Measurements from ENCODE around the gene SCLT1. TPM values are rescaled to one million over a fixed set of nuclear protein-coding genes. Genes with fewer than 3 reads are reported as not detected.

Gene SCLT1
- total RNA-seq, 2 donors from 2014 or later = 9.5 to 14.0 TPM

DNA sequence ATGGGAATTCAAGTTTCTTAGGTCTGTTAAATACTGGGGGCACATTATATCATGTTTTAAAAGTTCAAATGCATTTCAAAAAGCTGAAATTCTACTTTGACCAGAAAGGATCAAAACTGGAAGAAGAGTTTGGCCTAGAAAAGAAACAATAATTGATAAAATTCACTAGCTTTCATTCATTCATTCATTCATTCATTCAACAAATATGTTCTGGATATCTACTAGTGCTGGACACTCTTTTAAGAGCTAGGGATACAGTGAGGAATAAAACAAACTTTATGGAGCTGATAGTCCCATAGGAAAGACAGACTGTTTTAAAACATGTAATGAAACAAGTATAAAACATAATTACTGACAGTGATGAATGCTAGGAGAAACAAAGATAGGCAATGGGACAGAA is 177.8 kb downstream of the SCLT1 start:
- TF ChIP-seq, protein P1, sequence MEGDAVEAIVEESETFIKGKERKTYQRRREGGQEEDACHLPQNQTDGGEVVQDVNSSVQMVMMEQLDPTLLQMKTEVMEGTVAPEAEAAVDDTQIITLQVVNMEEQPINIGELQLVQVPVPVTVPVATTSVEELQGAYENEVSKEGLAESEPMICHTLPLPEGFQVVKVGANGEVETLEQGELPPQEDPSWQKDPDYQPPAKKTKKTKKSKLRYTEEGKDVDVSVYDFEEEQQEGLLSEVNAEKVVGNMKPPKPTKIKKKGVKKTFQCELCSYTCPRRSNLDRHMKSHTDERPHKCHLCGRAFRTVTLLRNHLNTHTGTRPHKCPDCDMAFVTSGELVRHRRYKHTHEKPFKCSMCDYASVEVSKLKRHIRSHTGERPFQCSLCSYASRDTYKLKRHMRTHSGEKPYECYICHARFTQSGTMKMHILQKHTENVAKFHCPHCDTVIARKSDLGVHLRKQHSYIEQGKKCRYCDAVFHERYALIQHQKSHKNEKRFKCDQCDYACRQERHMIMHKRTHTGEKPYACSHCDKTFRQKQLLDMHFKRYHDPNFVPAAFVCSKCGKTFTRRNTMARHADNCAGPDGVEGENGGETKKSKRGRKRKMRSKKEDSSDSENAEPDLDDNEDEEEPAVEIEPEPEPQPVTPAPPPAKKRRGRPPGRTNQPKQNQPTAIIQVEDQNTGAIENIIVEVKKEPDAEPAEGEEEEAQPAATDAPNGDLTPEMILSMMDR (IDR thresholded peaks at IDR 0.05) = no peak
- ATAC-seq (ENCODE audit: insufficient number of reproducible peaks, low FRiP score, low read depth) = no peak
- Histone ChIP-seq H3K27ac (no peak overlapping the region), H3K36me3 (no peaks in the 10 kb centered on the region), H3K9me3 (no peaks in the 10 kb centered on the region), H3K4me1 (ENCODE audit: control insufficient read depth in 1 of 2, low read depth in 2 of 2) (no peaks in the 10 kb centered on the region), H3K4me3 (no peak overlapping the region), H3K27me3 (replicated peaks; ENCODE audit: insufficient read depth) (no peaks in the 10 kb centered on the region)
- DNase-seq (ENCODE audit: low spot score) = no peak

DNA sequence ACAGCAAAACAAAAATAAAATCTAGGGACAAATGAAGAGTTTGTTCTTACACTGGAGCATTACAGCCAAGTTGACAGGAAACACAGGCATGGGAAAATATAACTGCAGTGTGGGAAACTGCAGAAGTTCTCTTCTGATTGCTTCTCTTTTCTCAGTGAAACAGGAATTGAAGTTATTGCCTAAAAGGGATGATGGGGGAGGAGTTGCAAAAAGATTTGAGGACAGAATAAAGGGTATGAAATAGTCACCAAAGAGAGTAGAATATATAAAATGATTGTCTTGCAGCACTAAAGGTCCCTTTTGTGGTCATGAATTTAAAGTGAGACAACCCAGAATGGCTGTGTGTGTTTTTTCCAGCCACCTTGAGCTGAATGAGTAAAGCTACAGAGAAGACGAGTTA is 180.1 kb downstream of the SCLT1 start:
- TF ChIP-seq, protein P1 (IDR thresholded peaks at IDR 0.05) = no peak
- no peak for ATAC-seq (ENCODE audit: insufficient number of reproducible peaks, low FRiP score, low read depth)

DNA sequence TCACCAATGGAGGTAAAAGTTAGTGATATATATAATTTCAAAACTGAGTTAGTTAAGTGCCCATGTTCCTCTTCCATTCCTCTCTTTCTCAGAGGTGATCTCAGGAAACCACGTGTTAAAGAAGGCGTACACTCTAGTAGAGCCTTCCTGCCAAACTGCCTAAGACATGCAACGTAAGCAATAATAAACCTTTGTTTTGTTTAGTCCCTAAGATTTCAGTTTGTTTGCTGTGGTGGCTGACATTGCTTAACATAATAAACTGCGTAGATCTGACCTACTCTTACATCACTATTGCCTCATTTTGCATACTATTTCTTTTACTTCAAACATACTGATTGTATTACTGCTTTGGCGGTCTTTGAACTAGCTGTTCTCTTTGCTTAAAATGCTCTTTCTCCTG is 184.6 kb downstream of the SCLT1 start:
- H3K27me3 ChIP-seq (replicated peaks; ENCODE audit: insufficient read depth) = no peaks in the 10 kb centered on the region
- TF ChIP-seq, protein P1 (IDR thresholded peaks at IDR 0.05) = no peak
- ATAC-seq (ENCODE audit: insufficient number of reproducible peaks, low FRiP score, low read depth) (no peak), DNase-seq (ENCODE audit: low spot score) (no peak)
- no peaks in the 10 kb centered on the region for H3K9me3 ChIP-seq
- H3K27ac ChIP-seq = no peak overlapping the region
- H3K36me3 ChIP-seq = no peaks in the 10 kb centered on the region
- no peak overlapping the region for H3K4me3 ChIP-seq
- no peaks in the 10 kb centered on the region for H3K4me1 ChIP-seq (ENCODE audit: control insufficient read depth in 1 of 2, low read depth in 2 of 2)

More for the DNA sequence above, 180.1 kb downstream of the SCLT1 start:
- Histone ChIP-seq H3K27ac (no peak overlapping the region), H3K9me3 (no peaks in the 10 kb centered on the region), H3K4me3 (no peak overlapping the region), H3K27me3 (replicated peaks; ENCODE audit: insufficient read depth) (no peaks in the 10 kb centered on the region), H3K36me3 (no peaks in the 10 kb centered on the region), H3K4me1 (ENCODE audit: control insufficient read depth in 1 of 2, low read depth in 2 of 2) (no peaks in the 10 kb centered on the region)
- DNase-seq (ENCODE audit: low spot score) = no peak

DNA sequence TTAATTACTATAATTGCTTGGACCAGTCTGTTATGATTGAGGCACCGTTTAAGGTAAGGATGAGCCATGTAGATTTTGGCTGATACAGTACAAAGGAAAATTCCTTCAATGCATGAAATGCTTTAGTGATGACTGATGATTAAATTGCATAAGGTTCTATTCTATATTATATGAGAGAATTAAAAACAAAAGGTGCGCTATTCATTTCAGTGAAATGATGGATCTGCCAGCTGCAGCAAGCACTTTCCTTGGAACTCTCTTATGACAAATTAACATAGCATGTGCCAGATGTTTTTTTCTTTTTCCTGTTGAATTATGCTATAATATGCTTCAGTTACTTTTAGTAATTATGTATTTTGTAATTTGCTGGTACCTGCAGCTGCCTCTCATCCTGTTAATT is 185.4 kb downstream of the SCLT1 start:
- Histone ChIP-seq H3K27ac (no peak overlapping the region), H3K9me3 (no peaks in the 10 kb centered on the region), H3K27me3 (replicated peaks; ENCODE audit: insufficient read depth) (no peaks in the 10 kb centered on the region), H3K4me1 (ENCODE audit: control insufficient read depth in 1 of 2, low read depth in 2 of 2) (no peaks in the 10 kb centered on the region), H3K36me3 (no peaks in the 10 kb centered on the region), H3K4me3 (no peak overlapping the region)
- ATAC-seq (ENCODE audit: insufficient number of reproducible peaks, low FRiP score, low read depth) (no peak), DNase-seq (ENCODE audit: low spot score) (no peak)
- TF ChIP-seq, protein P1 (IDR thresholded peaks at IDR 0.05) = no peak

DNA sequence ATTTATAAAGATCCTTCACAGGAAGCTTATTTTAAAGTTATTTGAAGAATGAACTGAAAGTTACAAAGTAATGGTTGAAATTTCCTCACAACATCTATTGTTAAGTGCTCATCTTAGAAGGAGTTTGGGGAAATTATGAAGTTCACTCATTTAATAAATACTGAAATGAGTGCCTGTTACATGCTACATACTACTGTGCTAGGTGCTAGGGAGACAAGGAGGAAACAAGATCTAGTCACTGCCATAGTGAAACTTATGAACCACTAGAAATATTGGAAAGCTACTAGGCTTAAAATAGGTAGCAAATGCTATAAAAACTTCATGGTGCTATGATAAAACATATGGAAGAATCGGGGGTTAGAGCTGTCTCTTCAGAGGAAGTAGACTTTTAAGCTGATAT is 186.8 kb downstream of the SCLT1 start:
- Histone ChIP-seq H3K4me1 (ENCODE audit: control insufficient read depth in 1 of 2, low read depth in 2 of 2) (no peaks in the 10 kb centered on the region), H3K27ac (no peak overlapping the region), H3K9me3 (no peaks in the 10 kb centered on the region), H3K4me3 (no peak overlapping the region), H3K36me3 (no peaks in the 10 kb centered on the region), H3K27me3 (replicated peaks; ENCODE audit: insufficient read depth) (no peaks in the 10 kb centered on the region)
- no peak for ATAC-seq (ENCODE audit: insufficient number of reproducible peaks, low FRiP score, low read depth)
- DNase-seq (ENCODE audit: low spot score) = no peak
- TF ChIP-seq, protein P1 (IDR thresholded peaks at IDR 0.05) = no peak
